GM21619 (cell line): Measurements from ENCODE around the gene DTHD1.

Experiments
- ATAC-seq: cut with Tn5 transposase; IDR thresholded peaks from one replicate; pipeline ENCODE4 v1.9.1; 2021; ENCODE audit not compliant: unreplicated experiment

The DTHD1 gene

GRCh38 chr4:36269101-36269500, 12.3 kb upstream of the DTHD1 start:
- no peak for ATAC-seq

DNA sequence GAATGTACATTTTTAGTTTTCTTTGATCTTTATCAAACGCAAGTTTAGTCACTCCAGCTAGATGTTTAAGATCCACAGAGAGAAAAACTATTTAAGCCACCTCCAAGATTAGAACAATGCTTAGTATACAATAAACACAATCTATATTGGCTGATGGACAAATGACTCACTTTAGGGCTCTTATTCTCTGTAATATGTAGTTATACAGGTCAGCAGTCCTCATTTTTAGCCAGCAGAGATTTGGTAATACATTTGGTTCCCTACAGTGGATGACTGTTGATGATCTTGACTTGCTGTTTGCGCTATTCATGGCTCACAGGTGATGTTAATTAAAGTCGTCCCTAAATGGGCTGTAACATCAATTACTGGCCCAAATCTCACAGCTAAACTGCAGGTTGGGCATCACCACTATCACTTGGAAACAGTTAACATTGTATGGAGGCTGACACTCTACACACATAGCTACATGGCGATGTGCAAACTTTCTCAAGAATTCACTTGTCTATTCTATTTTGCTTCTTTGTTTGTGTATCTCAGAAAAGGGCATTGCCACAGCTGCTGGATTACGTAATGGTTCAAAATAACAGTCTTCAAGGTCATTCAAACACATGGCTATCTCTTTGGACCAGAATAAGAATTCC, 11.8 kb upstream of the DTHD1 start:
- no peak for ATAC-seq

DNA sequence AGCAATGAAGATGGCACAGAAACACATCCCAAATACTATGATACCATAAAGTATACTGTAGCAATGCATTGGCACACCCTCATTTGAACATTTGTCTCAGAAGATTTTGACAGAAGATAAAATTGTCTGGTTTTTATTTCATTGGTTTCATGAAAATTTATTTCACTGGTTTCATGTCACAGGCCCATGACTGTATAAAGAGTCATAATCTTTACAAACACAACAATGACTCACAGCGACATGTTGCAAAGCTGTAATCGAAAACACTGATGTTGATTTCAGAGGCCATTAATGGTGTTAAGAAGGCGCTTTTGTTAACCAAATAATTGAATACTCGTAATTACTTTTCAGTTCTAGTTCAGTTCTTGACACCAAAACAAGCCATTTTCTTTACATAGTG, 8.1 kb upstream of the DTHD1 start:
- no peak for ATAC-seq

DNA sequence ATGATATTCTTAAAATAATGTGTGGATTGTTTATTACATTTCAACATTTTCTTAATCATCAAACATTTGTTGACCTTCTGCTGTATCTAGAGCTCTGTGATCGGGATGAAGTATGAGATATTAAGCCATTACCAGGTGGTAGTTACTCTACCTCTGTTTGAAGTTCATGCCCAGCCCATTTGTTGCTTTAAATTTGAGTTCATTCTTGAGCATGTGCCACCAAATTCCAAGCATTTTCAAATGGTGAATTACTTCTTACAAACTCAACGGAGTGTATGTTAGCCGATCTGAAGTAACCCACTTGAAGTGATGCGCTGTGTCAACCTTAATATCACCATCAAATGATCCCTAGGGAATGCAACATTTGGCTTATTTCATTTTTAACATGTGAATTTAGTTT, 7.3 kb upstream of the DTHD1 start:
- no peak for ATAC-seq

- no peak for ATAC-seq
Measured at GRCh38 chr4:36277533-36277932, 3.9 kb upstream of the DTHD1 start.

- no peak for ATAC-seq
Measured at GRCh38 chr4:36278789-36279188, 2.6 kb upstream of the DTHD1 start.

DNA sequence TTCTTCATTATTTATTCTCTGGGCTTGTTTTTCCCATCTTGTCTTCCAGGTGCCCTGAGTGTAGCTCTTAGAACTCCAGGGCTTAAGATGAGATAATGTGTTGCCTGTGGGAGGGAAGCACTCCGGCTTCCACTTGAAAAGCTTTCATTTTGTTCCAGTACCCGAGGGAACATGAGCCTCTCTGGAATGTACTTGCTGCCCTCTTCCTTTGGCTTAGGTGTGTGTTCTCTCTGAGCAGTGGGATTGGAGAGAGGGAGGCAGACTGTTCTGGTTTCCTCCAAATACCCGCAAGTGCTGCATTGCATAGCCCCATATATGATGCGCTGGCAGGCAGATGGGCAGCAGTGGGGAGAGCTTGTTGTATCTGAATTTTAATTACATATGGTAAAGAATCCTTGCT, 861 bp upstream of the DTHD1 start:
- no peak for ATAC-seq

DNA sequence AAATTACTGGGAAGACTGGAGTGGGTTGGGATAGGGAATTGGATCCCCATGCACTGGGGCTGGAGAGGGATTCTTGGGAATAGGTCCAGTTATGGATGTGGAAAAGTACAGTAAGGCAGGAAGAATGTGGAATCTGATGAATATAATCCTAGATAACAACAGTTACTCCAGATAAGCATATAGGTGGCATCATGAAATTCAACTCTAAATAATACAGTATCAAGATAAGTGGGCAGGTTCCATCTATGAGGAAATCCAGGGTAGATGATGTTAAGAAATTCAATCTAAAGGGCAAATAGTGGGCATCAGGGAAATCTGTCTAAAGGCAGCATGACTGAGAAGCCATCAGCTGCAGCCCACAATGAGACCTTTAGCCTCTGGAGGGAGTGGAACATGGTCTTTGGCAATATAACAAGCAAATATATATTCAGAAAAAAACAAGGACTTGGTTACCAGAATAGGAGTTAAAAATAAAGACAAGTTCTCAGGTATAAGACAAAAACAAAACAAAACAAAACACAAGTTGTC, 1.2 kb downstream of the DTHD1 start:
- no peak for ATAC-seq

DNA sequence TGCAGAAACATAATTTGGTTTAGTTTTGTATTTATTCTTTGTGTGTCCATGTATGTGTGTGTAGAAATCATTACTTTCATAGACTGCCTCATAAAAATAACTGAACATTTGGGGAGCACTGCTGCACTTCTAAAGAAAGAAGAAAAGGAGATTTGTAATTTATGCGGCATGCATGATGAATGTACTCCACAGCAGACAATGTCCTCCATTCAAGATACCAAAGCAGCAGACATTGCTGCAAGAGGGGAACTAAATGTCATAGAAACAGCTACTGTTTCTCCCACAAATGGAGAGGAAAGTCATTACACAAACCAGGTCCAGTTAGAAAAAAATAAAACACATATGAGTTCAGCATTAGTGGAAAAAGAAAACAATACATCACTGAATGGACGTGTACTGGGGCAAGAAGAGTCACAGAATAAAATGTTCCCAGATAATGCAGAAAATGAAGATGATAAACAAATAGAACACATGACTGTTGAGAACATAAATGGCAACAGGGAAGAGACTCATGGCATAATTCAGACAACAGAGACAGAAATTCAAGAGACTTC, 2.6 kb downstream of the DTHD1 start:
- ATAC-seq, result no peak

GRCh38 chr4:36285784-36286480, 4.5 kb downstream of the DTHD1 start:
- ATAC-seq, result peak; percentile 97

DNA sequence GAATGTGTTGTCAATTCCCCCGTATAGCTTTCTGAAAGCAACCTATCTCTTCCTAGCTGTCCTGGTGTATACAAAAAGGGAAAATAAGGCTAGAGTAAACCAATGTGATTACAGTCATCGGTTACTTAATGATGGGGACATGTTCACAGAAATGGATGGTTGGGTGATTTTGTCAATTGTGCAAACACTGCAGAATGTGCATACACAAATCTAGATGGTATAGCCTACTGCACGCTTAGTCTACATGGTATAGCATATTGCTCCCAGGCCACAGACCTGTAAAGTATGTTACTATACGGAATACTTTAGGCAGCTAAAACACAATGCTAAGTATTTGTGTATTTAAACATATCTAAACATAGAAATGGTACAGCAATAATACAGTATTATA, 5.1 kb downstream of the DTHD1 start:
- no peak for ATAC-seq

DNA sequence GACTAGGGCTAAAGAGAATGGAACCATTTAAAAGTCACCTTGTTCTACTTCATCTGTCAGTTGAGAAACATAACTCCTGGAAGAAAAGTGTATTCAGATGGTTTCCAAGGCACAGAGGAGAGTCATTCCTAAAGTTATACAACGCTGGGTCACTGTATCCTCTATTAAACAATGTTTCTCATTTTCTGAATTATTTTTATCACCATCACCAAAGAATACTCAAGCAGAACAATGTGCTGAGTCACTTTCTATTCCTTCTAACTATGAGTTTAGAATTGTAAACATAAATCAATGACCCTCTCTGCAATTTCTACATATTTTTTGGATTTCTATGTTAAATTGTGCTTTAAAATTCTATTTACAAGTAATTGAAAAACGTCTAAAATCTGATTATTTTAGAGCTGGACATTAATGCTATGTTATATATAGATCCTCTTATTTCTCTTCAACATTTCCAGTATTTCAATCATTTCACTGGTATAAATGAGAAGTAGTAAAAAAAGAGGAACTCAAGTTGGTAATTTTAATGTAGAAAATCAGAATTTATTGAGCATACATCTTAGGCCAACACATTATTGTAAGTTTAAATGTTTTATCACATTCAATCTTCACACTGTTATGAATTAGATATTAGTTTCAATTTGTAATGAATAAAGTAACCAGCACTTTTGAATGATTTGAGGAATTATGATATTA, 7.5 kb downstream of the DTHD1 start:
- no peak for ATAC-seq

- no peak for ATAC-seq
Measured at GRCh38 chr4:36290641-36291040, 9.2 kb downstream of the DTHD1 start.

GRCh38 chr4:36292556-36293188, 11.3 kb downstream of the DTHD1 start:
- no peak for ATAC-seq

DNA sequence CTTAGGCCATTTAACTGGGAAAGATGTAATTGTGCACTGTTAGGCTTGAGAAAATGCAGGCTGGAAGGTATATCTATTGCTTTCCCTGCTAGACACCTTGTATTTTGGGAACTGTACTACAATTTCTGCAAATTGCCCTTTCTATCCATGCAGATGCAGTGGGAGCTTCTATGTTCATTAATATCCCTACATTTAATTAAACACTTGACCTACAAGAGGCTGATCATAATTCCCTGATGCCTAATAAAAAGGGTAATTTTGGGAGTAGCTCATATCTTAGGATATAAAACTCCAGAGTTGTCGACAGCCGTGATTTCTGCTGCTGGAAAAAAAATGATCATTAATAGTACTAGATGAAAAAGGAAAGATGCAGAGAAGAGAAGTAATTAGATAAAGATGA, 19.7 kb downstream of the DTHD1 start:
- no peak for ATAC-seq

GRCh38 chr4:36303426-36304137, 22.2 kb downstream of the DTHD1 start:
- peak; percentile 94 for ATAC-seq

GRCh38 chr4:36304138-36304681, 22.8 kb downstream of the DTHD1 start:
- ATAC-seq, result peak; percentile 51

GRCh38 chr4:36308150-36308549, 26.7 kb downstream of the DTHD1 start:
- ATAC-seq, result no peak

GRCh38 chr4:36310216-36310615, 28.8 kb downstream of the DTHD1 start:
- ATAC-seq, result no peak

DNA sequence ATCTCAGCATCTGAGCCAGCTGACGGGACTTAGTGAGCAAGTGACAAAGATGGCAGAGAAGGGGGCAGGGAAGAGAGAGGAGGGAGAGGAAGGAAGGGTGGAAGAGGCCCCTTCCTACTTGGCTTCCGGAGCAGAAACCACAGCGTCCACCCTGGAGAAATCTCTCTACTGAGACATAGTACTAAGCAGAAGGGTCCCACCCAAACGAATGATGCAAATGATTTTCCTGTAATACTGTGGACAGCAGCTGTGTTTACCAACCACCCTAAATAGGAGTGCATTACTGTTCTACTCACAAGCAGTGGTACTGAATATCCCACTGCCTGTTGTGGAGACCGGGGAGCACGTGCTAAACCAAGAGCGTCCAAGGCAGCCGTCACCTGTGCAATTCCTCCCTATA, 29.4 kb downstream of the DTHD1 start:
- peak; percentile 86 for ATAC-seq
